SU-DHL-6 (cell line): ENCODE data around the gene TTC12.

Experiments
- H2AFZ ChIP-seq: fragments of 200-600 bp; sonication (generic); 2 replicates; pipeline ENCODE4 v1.6.1; 2014; ENCODE audit warnings: low read depth, mild to moderate bottlenecking, moderate library complexity, mixed read lengths, antibody characterized with exemption, low read length; ENCODE audit not compliant: severe bottlenecking
- H3F3A ChIP-seq: fragments of 200-600 bp; shearing (Covaris generic); 2 replicates; pipeline ENCODE4 v1.6.0; 2016; ENCODE audit warnings: antibody characterized with exemption, mild to moderate bottlenecking; ENCODE audit not compliant: insufficient read depth
- H3K27ac ChIP-seq: fragments of 200-600 bp; sonication (generic); 2 replicates; pipeline ENCODE4 v1.5.1; 2016; ENCODE audit warnings: low read depth, mild to moderate bottlenecking, low read length, moderate library complexity, mixed read lengths
- H3K27me3 ChIP-seq: fragments of 200-600 bp; sonication (generic), shearing (Covaris generic); 2 replicates; pipeline ENCODE4 v1.6.0; 2014; ENCODE audit warnings: mild to moderate bottlenecking, low read length
- H3K36me3 ChIP-seq: fragments of 200-600 bp; sonication (generic); 2 replicates; pipeline ENCODE4 v1.6.1; 2014; ENCODE audit warnings: mild to moderate bottlenecking, low read length, mixed read lengths
- H3K4me2 ChIP-seq: fragments of 300-600, 200-600 bp; shearing (Covaris generic), sonication (generic); 2 replicates; pipeline ENCODE4 v1.6.0; 2014; ENCODE audit warnings: low read length, low read depth, mild to moderate bottlenecking; ENCODE audit not compliant: poor library complexity, severe bottlenecking
- H3K4me3 ChIP-seq: fragments of 200-600 bp; sonication (generic); 2 replicates; pipeline ENCODE4 v1.5.1; 2014; ENCODE audit warnings: antibody characterized with exemption, low read length, mild to moderate bottlenecking, mixed read lengths; ENCODE audit not compliant: insufficient read depth, poor library complexity, severe bottlenecking
- H3K79me2 ChIP-seq: fragments of 200-600 bp; sonication (generic); 2 replicates; pipeline ENCODE4 v1.6.1; 2014; ENCODE audit warnings: mild to moderate bottlenecking, low read length, moderate library complexity; ENCODE audit not compliant: insufficient read depth
- H3K9ac ChIP-seq: fragments of 200-600 bp; sonication (generic); 2 replicates; pipeline ENCODE4 v1.7.0; 2014; ENCODE audit warnings: mild to moderate bottlenecking, low read length
- H3K9me2 ChIP-seq: fragments of 200-600 bp; sonication (generic); replicated peaks from 2 replicates; pipeline ENCODE4 v1.6.1; 2014; ENCODE audit warnings: low read length; ENCODE audit not compliant: insufficient read depth
- H3K9me3 ChIP-seq: fragments of 200-600 bp; sonication (generic); 2 replicates; pipeline ENCODE4 v1.6.1; 2014; ENCODE audit warnings: low read length, mixed read lengths; ENCODE audit not compliant: insufficient read depth
- H4K20me1 ChIP-seq: fragments of 200-600 bp; sonication (generic); 2 replicates; pipeline ENCODE4 v1.6.1; 2014; ENCODE audit warnings: low read depth, mild to moderate bottlenecking, antibody characterized with exemption, low read length, moderate library complexity, mixed read lengths
- CTCF ChIP-seq: fragments of 200-600 bp; sonication (generic); IDR thresholded peaks from one replicate; pipeline ENCODE4 v1.5.1; 2017; ENCODE audit warnings: antibody characterized with exemption, mild to moderate bottlenecking, low read length, moderate library complexity; ENCODE audit not compliant: insufficient read depth, poor library complexity, severe bottlenecking
- EZH2phosphoT487 ChIP-seq: fragments of 200-600 bp; sonication (generic), shearing (Covaris generic); conservative IDR thresholded peaks from 2 replicates; pipeline ENCODE4 v1.6.1; 2018; ENCODE audit warnings: mild to moderate bottlenecking, antibody characterized with exemption, low read length, moderate library complexity, mixed read lengths

The TTC12 gene

GRCh38 chr11:113272281-113272680 lies 42.1 kb upstream of the TTC12 start:
- H3K27ac ChIP-seq = no peak overlapping the region
- no peaks in the 10 kb centered on the region for H4K20me1 ChIP-seq
- no peaks in the 10 kb centered on the region for H3K79me2 ChIP-seq
- no peak overlapping the region for H3K9ac ChIP-seq
- no peak overlapping the region for H3K4me3 ChIP-seq
- H3K9me2 ChIP-seq = no peaks in the 10 kb centered on the region
- no peaks in the 10 kb centered on the region for H3K27me3 ChIP-seq
- H3F3A ChIP-seq = no peaks in the 10 kb centered on the region
- H3K36me3 ChIP-seq = no peaks in the 10 kb centered on the region
- no peaks in the 10 kb centered on the region for H3K9me3 ChIP-seq
- TF ChIP-seq CTCF = no peak
- no peak for TF ChIP-seq EZH2phosphoT487
- H3K4me2 ChIP-seq = no peak overlapping the region
- H2AFZ ChIP-seq = no peak overlapping the region

GRCh38 chr11:113272927-113273615 lies 41.3 kb upstream of the TTC12 start:
- H2AFZ ChIP-seq = no peak overlapping the region
- H3K27me3 ChIP-seq = no peaks in the 10 kb centered on the region
- H4K20me1 ChIP-seq = no peaks in the 10 kb centered on the region
- no peaks in the 10 kb centered on the region for H3F3A ChIP-seq
- H3K9ac ChIP-seq = no peak overlapping the region
- no peak overlapping the region for H3K4me3 ChIP-seq
- H3K79me2 ChIP-seq = no peaks in the 10 kb centered on the region
- H3K4me2 ChIP-seq = no peak overlapping the region
- no peaks in the 10 kb centered on the region for H3K9me3 ChIP-seq
- no peaks in the 10 kb centered on the region for H3K9me2 ChIP-seq
- TF ChIP-seq EZH2phosphoT487 = no peak
- no peak for TF ChIP-seq CTCF
- H3K36me3 ChIP-seq = no peaks in the 10 kb centered on the region
- H3K27ac ChIP-seq = no peak overlapping the region

GRCh38 chr11:113273720-113274119 lies 40.7 kb upstream of the TTC12 start:
- H2AFZ ChIP-seq = no peak overlapping the region
- no peaks in the 10 kb centered on the region for H3K27me3 ChIP-seq
- H3K36me3 ChIP-seq = no peaks in the 10 kb centered on the region
- no peaks in the 10 kb centered on the region for H3K79me2 ChIP-seq
- no peaks in the 10 kb centered on the region for H3K9me3 ChIP-seq
- H3K9ac ChIP-seq = no peak overlapping the region
- H3F3A ChIP-seq = no peaks in the 10 kb centered on the region
- no peak overlapping the region for H3K27ac ChIP-seq
- H3K4me2 ChIP-seq = no peak overlapping the region
- no peaks in the 10 kb centered on the region for H4K20me1 ChIP-seq
- TF ChIP-seq EZH2phosphoT487 (no peak), CTCF (no peak)
- no peaks in the 10 kb centered on the region for H3K9me2 ChIP-seq
- H3K4me3 ChIP-seq = no peak overlapping the region
